MM.1S (cell line): ENCODE measurements around the gene ACO1.

Experiments used
- DNase-seq: peaks from one replicate; pipeline ENCODE4 v3.0.0-alpha.2; 2015
- H2AFZ ChIP-seq: fragments of 300-600 bp; sonication (generic); 2 replicates; pipeline ENCODE4 v1.6.0; 2016; ENCODE audit warnings: antibody characterized with exemption, low read length
- H3F3A ChIP-seq: fragments of 300-600 bp; sonication (generic); 2 replicates; pipeline ENCODE4 v1.6.1; 2016; ENCODE audit warnings: mild to moderate bottlenecking, antibody characterized with exemption, low read length, moderate library complexity, mixed read lengths; ENCODE audit not compliant: insufficient read depth
- H3K27ac ChIP-seq: fragments of 300-600 bp; sonication (generic); 2 replicates; pipeline ENCODE4 v1.5.1; 2016; ENCODE audit warnings: mild to moderate bottlenecking, low read length
- H3K27me3 ChIP-seq: fragments of 300-600 bp; sonication (generic); replicated peaks from 2 replicates; pipeline ENCODE4 v1.6.0; 2016; ENCODE audit warnings: low read length; ENCODE audit not compliant: insufficient read depth
- H3K36me3 ChIP-seq: fragments of 300-600 bp; sonication (generic); replicated peaks from 2 replicates; pipeline ENCODE4 v1.6.1; 2016; ENCODE audit warnings: mild to moderate bottlenecking, low read length, mixed read lengths; ENCODE audit not compliant: insufficient read depth
- H3K4me1 ChIP-seq: fragments of 300-600 bp; sonication (generic); 2 replicates; pipeline ENCODE4 v1.6.1; 2016; ENCODE audit warnings: low read length, mixed read lengths
- H3K4me2 ChIP-seq: fragments of 300-600 bp; sonication (generic); 2 replicates; pipeline ENCODE4 v1.6.0; 2016; ENCODE audit warnings: low read depth, low read length
- H3K4me3 ChIP-seq: fragments of 300-600 bp; sonication (generic); 2 replicates; pipeline ENCODE4 v1.5.1; 2016; ENCODE audit warnings: low read length, mixed read lengths
- H3K79me2 ChIP-seq: fragments of 300-600 bp; sonication (generic); 2 replicates; pipeline ENCODE4 v1.6.1; 2016; ENCODE audit warnings: mixed run types, low read length, mixed read lengths
- H3K9ac ChIP-seq: fragments of 300-600 bp; sonication (generic); 2 replicates; pipeline ENCODE4 v1.6.1; 2016; ENCODE audit warnings: low read length, mixed read lengths
- H3K9me2 ChIP-seq: fragments of 300-600 bp; sonication (generic); replicated peaks from 2 replicates; pipeline ENCODE4 v1.6.1; 2016; ENCODE audit warnings: mild to moderate bottlenecking, low read length, mixed read lengths; ENCODE audit not compliant: insufficient read depth
- H3K9me3 ChIP-seq: fragments of 300-600 bp; sonication (generic); replicated peaks from 2 replicates; pipeline ENCODE4 v1.6.1; 2016; ENCODE audit warnings: mild to moderate bottlenecking, low read length, mixed read lengths; ENCODE audit not compliant: insufficient read depth
- H4K20me1 ChIP-seq: fragments of 300-600 bp; sonication (generic); 2 replicates; pipeline ENCODE4 v1.6.1; 2016; ENCODE audit warnings: mild to moderate bottlenecking, low read length, moderate library complexity, mixed read lengths; ENCODE audit not compliant: insufficient read depth
- CTCF ChIP-seq: fragments of 300-600 bp; sonication (generic); IDR thresholded peaks from 2 replicates; pipeline ENCODE4 v1.5.1; 2016; ENCODE audit warnings: antibody characterized with exemption, low read length, mixed read lengths
- EZH2 ChIP-seq: fragments of 300-600 bp; sonication (generic); optimal IDR thresholded peaks from 2 replicates; pipeline ENCODE3; 2017; ENCODE audit warnings: low read depth, mild to moderate bottlenecking, antibody characterized with exemption, low read length, mixed read lengths
- EZH2phosphoT487 ChIP-seq: fragments of 300-600 bp; sonication (generic); IDR thresholded peaks from 2 replicates; pipeline ENCODE4 v1.6.1; 2018; ENCODE audit warnings: antibody characterized with exemption, low read length

Gene ACO1

DNA sequence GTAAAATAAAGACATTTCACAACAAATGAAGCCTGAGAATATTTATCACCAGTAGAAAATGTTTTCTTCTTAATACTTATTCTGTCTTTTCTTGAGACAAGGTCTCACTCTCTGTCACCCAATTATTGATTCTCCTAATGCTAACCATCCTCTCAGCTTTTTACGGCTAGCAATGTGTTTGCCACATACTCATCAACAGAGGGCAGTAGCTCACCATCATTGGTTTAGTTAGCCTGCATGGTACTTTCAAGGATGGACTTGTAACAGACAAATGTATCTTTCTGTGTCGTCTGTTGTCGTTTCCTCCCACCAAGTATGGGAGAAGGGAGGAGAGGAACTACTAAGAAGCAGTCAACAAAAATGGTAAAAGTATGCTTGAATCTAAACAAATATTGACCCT, 5.9 kb upstream of the ACO1 start:
- peaks cover 21% of the 10 kb centered on the region for H3K4me1 ChIP-seq
- H3K9me2 ChIP-seq, result no peaks in the 10 kb centered on the region
- H3K9me3 ChIP-seq, result no peaks in the 10 kb centered on the region
- TF ChIP-seq EZH2 (no peak), CTCF (peak; percentile 90)
- peaks cover 6% of the 10 kb centered on the region; the same call in 1 of the 2 replicates for H3K27me3 ChIP-seq
- no peaks in the 10 kb centered on the region for H3K79me2 ChIP-seq
- no peaks in the 10 kb centered on the region for H3K36me3 ChIP-seq
- no peak overlapping the region for H3K27ac ChIP-seq
- H4K20me1 ChIP-seq, result no peaks in the 10 kb centered on the region
- peak; percentile 79 for DNase-seq
- H2AFZ ChIP-seq, result peak overlapping the region; percentile 26; the same call in 1 of the 2 replicates
- peaks cover 14% of the 10 kb centered on the region; the same call in 1 of the 2 replicates for H3F3A ChIP-seq
- H3K4me3 ChIP-seq, result no peak overlapping the region
- H3K9ac ChIP-seq, result no peak overlapping the region
- H3K4me2 ChIP-seq, result peak overlapping the region; percentile 52; the same call in 1 of the 2 replicates

DNA sequence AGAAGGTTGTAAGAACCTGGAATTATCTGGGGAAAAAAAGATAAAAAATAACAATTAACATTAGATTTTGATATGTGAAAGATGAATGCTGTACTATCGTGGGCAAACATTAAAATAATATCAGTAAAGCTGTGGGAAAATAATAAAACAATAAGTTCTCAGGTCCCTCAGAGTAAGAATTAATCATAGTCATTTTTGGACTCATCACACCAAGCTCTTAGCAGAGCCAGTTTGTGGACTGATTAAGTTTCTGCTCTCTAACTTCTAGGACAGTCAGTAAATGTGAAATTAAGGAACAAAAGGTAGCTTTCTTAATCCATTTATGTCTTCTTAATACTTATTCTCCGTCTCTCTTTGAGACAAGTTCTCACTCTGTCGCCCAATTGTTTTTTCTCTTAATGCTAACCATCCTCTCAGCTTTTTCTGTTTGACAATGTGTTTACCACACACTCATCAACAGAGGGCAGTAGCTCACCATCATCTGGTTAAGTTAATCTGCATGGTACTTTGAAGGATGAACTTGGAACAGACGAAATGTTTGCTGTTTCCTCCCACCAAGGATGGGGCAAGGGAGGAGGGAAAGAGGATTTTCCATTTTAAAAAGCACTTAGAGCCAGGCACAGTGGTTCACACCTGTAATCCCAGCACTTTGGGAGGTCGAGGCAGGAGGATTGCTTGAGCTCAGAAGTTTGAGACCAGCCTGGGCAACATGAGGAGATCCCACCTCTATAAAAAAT, 5.3 kb upstream of the ACO1 start:
- H3K36me3 ChIP-seq, result no peaks in the 10 kb centered on the region
- H3K4me2 ChIP-seq, result peak overlapping the region; percentile 52; the same call in 1 of the 2 replicates
- H4K20me1 ChIP-seq, result no peaks in the 10 kb centered on the region
- H3K27me3 ChIP-seq, result peaks cover 7% of the 10 kb centered on the region; the same call in 1 of the 2 replicates
- no peaks in the 10 kb centered on the region for H3K9me3 ChIP-seq
- peak overlapping the region; percentile 26; the same call in 1 of the 2 replicates for H2AFZ ChIP-seq
- H3K9me2 ChIP-seq, result no peaks in the 10 kb centered on the region
- H3K27ac ChIP-seq, result no peak overlapping the region
- H3K4me3 ChIP-seq, result no peak overlapping the region; the same call in 1 of the 2 replicates
- H3F3A ChIP-seq, result peaks cover 14% of the 10 kb centered on the region; the same call in 1 of the 2 replicates
- peak; percentile 79 for DNase-seq
- peaks cover 25% of the 10 kb centered on the region for H3K4me1 ChIP-seq
- no peaks in the 10 kb centered on the region for H3K79me2 ChIP-seq
- TF ChIP-seq CTCF (peak; percentile 85), EZH2phosphoT487 (no peak)
- H3K9ac ChIP-seq, result no peak overlapping the region

DNA sequence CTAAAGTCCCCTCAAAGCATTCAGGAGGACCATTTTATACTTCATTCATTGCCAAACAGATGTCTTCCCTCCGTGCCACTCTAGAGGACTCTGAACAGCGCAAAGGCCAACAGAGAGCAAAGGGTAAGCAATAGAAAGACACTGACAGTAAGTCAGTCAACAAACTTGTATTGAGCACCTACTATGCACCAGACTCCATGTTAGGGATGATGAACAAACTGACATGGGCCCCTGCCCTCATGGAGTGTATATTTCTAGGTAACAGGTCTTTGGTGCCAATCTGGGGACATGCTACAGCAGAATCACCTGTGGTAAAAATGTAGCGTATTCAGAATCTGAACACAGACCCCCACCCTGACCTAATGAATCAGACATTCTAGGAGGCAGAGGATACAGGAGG, 3.5 kb upstream of the ACO1 start:
- no peaks in the 10 kb centered on the region for H4K20me1 ChIP-seq
- no peak for DNase-seq
- no peak overlapping the region for H3K27ac ChIP-seq
- no peak overlapping the region for H2AFZ ChIP-seq
- H3K4me2 ChIP-seq, result no peak overlapping the region
- H3F3A ChIP-seq, result peaks cover 14% of the 10 kb centered on the region; the same call in 1 of the 2 replicates
- H3K9me2 ChIP-seq, result no peaks in the 10 kb centered on the region
- 0 out of 2 replicates have a peak, but pooled peaks cover under 1% of the 10 kb centered on the region for H3K79me2 ChIP-seq
- H3K9me3 ChIP-seq, result no peaks in the 10 kb centered on the region
- H3K27me3 ChIP-seq, result peaks cover 7% of the 10 kb centered on the region; the same call in 1 of the 2 replicates
- TF ChIP-seq CTCF, result no peak
- no peaks in the 10 kb centered on the region for H3K36me3 ChIP-seq
- no peak overlapping the region for H3K4me3 ChIP-seq
- H3K4me1 ChIP-seq, result peaks cover 30% of the 10 kb centered on the region
- no peak overlapping the region for H3K9ac ChIP-seq
